ENCODE data around the gene CAPN10.

The CAPN10 gene

GRCh38 chr2:240637116-240637900 lies 50.8 kb downstream of the CAPN10 start:
- Histone ChIP-seq H4K20me1 (ENCODE audit: low read depth, low read length) (no peaks in the 10 kb centered on the region), H3K9me3 (ENCODE audit: insufficient read depth, low read length) (no peaks in the 10 kb centered on the region), H3K27me3 (ENCODE audit: low read length) (no peaks in the 10 kb centered on the region), H3K9me2 (replicated peaks; ENCODE audit: insufficient read depth, low read length) (no peaks in the 10 kb centered on the region), H3K9ac (ENCODE audit: low read length) (no peak overlapping the region), H3K36me3 (ENCODE audit: low read length) (no peaks in the 10 kb centered on the region), H3F3A (ENCODE audit: insufficient read depth) (no peaks in the 10 kb centered on the region), H3K4me2 (ENCODE audit: low read depth, low read length, poor library complexity, severe bottlenecking) (no peak overlapping the region), H3K27ac (ENCODE audit: low read depth, low read length) (no peak overlapping the region), H3K4me3 (ENCODE audit: insufficient read depth, low read length, poor library complexity, severe bottlenecking) (no peak overlapping the region), H2AFZ (ENCODE audit: low read depth, low read length, severe bottlenecking) (no peak overlapping the region), H3K79me2 (ENCODE audit: insufficient read depth, low read length) (no peaks in the 10 kb centered on the region)
- TF ChIP-seq EZH2phosphoT487 (conservative IDR thresholded peaks at IDR 0.05; ENCODE audit: low read length) (no peak), CTCF (IDR thresholded peaks at IDR 0.05; ENCODE audit: insufficient read depth, low read length, poor library complexity, severe bottlenecking) (no peak)

- Histone ChIP-seq H3K4me3 (ENCODE audit: insufficient read depth, low read length, poor library complexity, severe bottlenecking) (no peak overlapping the region), H3K79me2 (ENCODE audit: insufficient read depth, low read length) (no peaks in the 10 kb centered on the region), H3K27me3 (ENCODE audit: low read length) (no peaks in the 10 kb centered on the region), H3K36me3 (ENCODE audit: low read length) (no peaks in the 10 kb centered on the region), H2AFZ (ENCODE audit: low read depth, low read length, severe bottlenecking) (no peak overlapping the region), H3K9ac (ENCODE audit: low read length) (no peak overlapping the region), H3F3A (ENCODE audit: insufficient read depth) (no peaks in the 10 kb centered on the region), H3K27ac (ENCODE audit: low read depth, low read length) (no peak overlapping the region), H4K20me1 (ENCODE audit: low read depth, low read length) (no peaks in the 10 kb centered on the region), H3K9me3 (ENCODE audit: insufficient read depth, low read length) (no peaks in the 10 kb centered on the region), H3K4me2 (ENCODE audit: low read depth, low read length, poor library complexity, severe bottlenecking) (no peak overlapping the region), H3K9me2 (replicated peaks; ENCODE audit: insufficient read depth, low read length) (no peaks in the 10 kb centered on the region)
- TF ChIP-seq EZH2phosphoT487 (conservative IDR thresholded peaks at IDR 0.05; ENCODE audit: low read length): no peak
- TF ChIP-seq CTCF (IDR thresholded peaks at IDR 0.05; ENCODE audit: insufficient read depth, low read length, poor library complexity, severe bottlenecking): no peak
These were observed 51.4 kb downstream of the CAPN10 start for GRCh38 chr2:240637901-240638345.

GRCh38 chr2:240638512-240639160 lies 52.1 kb downstream of the CAPN10 start:
- TF ChIP-seq EZH2phosphoT487 (conservative IDR thresholded peaks at IDR 0.05; ENCODE audit: low read length): no peak
- TF ChIP-seq CTCF (IDR thresholded peaks at IDR 0.05; ENCODE audit: insufficient read depth, low read length, poor library complexity, severe bottlenecking): no peak
- H3K36me3 ChIP-seq (ENCODE audit: low read length): no peaks in the 10 kb centered on the region
- H2AFZ ChIP-seq (ENCODE audit: low read depth, low read length, severe bottlenecking): no peak overlapping the region
- H4K20me1 ChIP-seq (ENCODE audit: low read depth, low read length): no peaks in the 10 kb centered on the region
- H3F3A ChIP-seq (ENCODE audit: insufficient read depth): no peaks in the 10 kb centered on the region
- no peak overlapping the region for H3K9ac ChIP-seq (ENCODE audit: low read length)
- H3K79me2 ChIP-seq (ENCODE audit: insufficient read depth, low read length): no peaks in the 10 kb centered on the region
- H3K27me3 ChIP-seq (ENCODE audit: low read length): no peaks in the 10 kb centered on the region
- no peak overlapping the region for H3K4me3 ChIP-seq (ENCODE audit: insufficient read depth, low read length, poor library complexity, severe bottlenecking)
- H3K27ac ChIP-seq (ENCODE audit: low read depth, low read length): no peak overlapping the region
- H3K4me2 ChIP-seq (ENCODE audit: low read depth, low read length, poor library complexity, severe bottlenecking): no peak overlapping the region
- H3K9me3 ChIP-seq (ENCODE audit: insufficient read depth, low read length): no peaks in the 10 kb centered on the region
- no peaks in the 10 kb centered on the region for H3K9me2 ChIP-seq (replicated peaks; ENCODE audit: insufficient read depth, low read length)

Measured in SU-DHL-6 (cell line).